DOHH2 (cell line): ENCODE data around the gene EVC2.

Experiments
- CTCF ChIP-seq: fragments of 200-600 bp; sonication (generic); IDR thresholded peaks from one replicate; pipeline ENCODE4 v1.5.1; 2014; ENCODE audit warnings: antibody characterized with exemption, mild to moderate bottlenecking, low read depth, low read length; ENCODE audit not compliant: poor library complexity, severe bottlenecking
- EZH2phosphoT487 ChIP-seq: fragments of 200-600 bp; sonication (generic); IDR thresholded peaks from 2 replicates; pipeline ENCODE4 v1.6.1; 2017; ENCODE audit warnings: borderline replicate concordance, mild to moderate bottlenecking, antibody characterized with exemption, low read length, moderate library complexity, mixed read lengths

- TF ChIP-seq CTCF (no peak), EZH2phosphoT487 (no peak)
These were observed 182.1 kb downstream of the EVC2 start for GRCh38 chr4:5526080-5526846.
